COLO668 (cell line): ENCODE results near the gene KIZ.
A peak's percentile ranks its signal among the peaks of the same experiment; 100 is the strongest.
"Not testable (repeated sequence)": the region's sequence is repeated elsewhere in the genome, so short reads cannot be mapped to it uniquely, and the experiment has no call there.

ENCODE experiments used
- DNase-seq: peaks from one replicate; lab custom pipeline; 2025; ENCODE audit not compliant: unreplicated experiment; lab: John Stamatoyannopoulos, UW

The KIZ gene

DNA sequence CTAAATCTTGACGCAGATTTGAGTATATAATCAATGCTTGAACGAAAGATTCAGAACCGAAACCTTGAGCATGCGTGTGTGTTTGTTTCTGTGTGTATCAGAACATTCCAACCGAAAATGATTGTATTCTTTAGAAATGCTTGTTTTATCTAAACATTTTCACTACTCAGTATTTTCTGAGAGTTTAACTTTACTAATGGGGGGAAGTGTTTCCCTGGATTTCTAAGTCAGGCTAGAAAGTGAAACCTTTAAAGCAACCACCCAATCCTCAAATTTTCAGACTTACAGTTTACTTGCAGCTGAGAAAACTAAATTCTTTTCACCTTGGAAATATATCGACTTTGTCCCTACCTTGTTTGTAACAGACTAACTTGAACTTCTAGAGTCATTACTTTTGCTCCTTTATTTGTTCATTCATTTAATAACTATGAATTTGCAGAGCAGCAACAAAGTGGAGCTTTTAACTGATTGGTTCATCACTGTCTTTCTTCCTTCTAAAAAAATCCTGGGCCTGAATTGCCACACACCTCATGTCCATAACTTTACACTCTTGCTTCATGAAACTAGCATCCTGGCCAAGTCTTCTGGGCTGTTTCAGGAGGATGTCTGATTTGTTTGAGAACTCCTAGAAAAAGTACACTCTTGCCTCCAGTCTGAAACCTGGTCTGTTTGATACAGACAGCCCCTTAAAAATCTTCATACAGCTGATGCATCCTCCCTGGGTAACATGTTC, 99.5 kb downstream of the KIZ start:
- DNase-seq = no peak

DNA sequence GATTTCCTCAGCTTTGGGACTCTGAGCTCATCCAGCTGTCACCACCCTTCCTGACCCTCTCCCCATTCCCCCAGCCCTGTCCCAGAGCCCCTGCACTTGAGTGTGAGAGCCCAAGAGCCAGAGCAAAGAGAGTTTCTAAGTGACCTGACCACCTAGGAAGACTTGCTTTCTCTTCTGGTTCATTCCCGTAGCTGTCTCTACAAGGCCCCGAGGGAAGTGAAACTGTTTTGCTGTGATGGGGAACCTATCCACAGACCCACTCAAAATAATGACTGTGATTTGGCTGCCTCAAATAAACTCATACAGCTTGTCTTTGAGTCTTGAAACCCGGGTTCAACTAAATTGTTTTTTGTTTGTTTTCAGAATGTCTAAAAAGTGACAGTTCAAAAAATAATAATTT, 102.6 kb downstream of the KIZ start:
- DNase-seq = no peak

DNA sequence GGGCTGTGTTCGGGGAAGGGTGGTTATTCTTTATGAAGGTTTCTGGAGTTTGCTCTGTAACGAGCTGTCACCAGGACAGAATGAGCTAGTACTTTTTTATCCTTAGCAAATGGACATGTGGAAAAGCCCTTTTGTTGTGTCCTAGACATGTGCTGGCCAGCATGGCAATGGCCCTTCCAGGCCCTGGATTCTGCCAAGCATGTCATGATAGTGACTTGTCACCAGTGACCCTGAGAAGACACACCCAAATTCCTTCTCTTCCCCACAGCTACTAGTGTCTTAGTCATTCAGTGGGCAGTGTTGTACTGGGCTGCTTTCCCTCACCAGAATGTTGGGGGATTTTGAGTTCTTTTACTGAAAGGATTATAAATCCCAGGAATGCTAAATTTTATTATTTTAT, 103.3 kb downstream of the KIZ start:
- no peak for DNase-seq

DNA sequence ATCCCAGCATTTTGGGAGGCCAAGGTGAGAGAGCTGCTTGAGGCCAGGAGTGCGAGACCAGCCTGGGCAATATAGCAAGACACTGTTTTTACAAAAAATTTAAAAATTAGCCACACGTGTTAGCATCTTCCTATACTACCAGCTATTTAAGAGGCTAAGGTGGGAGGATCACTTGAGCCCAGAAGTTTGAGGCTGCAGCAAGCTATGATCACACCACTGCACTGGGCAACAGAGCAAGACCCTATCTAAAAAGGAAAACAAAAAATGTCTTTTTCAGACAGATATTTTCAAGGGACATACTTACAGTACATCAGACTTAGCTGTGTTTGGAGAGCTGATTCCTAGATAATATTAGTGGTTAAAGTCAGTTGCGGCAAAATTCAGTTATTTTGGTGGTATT, 104.3 kb downstream of the KIZ start:
- DNase-seq = no peak

DNA sequence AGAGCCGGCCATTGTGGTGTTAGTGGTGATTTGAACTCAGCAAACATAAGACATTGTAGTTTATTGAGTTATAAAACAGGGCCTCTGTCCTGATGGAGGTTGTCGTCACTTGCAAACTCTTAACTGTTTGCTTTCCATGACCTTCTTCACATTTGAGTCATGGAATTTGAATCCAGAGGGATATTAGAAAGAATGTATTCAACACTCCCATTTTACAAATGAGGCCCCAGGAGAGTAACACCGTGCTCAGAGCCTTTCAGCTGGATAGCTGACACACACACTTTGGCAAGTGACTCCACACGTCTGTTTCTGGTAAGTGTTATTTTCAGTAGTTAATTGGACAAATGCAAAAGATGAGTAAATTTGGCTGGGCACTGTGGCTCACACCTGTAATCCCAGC, 104.8 kb downstream of the KIZ start:
- no peak for DNase-seq

DNA sequence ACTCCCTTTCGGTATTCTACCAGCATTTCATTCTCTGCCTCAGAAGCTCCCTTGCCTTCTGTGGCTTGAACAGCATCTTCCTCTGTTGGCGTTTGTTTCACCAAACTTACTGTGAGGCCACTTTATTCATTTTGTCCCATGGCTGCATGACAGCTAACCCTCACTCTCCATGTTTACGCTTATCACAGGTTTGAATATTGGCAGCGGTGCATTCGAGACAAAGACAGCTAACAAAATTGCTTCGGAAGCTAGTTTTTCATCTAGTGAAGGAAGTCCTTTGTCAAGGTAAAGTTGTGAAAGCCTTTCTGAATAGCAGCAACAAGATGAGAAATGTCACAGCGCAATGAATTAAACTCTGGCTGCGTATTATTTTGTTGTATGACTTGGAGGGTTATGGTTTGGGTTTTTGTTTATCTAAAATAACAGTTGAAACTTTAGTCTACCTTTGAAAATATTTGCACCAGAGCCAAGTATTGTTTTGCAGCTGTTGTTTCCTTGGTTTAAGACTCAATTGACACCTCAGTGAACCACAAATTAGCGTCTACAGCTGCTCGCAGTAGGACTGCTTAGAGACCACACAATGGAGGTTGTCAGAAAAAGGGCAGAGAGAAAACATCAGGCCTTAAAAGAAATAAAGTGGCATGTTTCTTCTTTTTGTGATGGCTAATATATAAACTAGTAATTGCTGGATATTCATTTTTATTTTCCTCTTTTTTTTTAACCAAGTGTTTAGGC, 106.8 kb downstream of the KIZ start:
- DNase-seq = no peak

DNA sequence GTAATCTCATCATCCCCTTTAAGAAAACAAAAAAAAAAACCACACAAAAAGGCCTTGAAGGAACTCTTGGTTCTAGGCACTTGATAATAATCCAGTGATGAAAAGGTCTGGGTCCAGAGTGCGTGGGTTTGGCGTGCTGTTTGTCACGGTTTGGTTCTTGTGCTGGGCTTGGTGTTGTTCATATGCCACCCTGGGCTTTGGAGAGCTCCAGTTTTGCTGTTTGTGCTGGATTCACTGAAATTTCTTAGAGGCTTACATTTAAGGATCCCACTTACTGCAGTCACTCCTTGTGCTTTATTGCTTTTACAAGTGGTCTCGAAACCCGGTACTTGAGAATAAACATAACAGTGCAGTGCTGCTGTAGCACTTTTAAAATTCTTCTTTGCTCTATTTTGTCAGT, 108.4 kb downstream of the KIZ start:
- no peak for DNase-seq

DNA sequence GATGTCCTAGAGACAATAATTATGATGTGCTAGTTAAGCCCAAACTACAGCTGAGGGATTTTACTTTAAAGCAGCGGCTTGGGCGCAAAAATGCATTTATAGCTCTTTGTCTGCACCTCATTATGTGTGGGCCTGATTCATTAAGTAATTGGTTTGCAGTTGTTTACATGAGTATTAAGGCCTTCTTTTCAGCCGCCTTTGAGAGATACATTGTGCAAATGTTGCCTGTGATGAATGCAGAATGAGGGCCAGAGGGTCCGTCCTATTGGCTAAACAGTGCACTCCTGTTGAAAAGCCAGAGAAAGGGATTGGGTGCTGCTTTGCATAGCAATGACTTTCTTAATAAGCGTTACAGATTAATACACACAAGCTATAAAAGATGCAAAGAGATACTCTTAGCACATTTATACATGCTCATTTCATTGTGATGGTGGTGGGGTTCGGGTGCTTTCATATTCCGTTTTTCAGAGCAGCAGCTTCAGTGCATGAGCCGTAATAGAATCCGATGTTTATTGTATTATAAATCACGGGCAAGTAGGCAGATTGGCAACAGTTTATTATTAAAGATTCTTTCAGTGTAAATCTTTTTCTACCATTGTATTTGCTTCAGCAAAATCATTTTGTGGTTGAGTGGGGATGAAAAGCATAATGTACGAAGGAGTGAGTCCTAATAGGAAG, 109.1 kb downstream of the KIZ start:
- DNase-seq = no peak

DNA sequence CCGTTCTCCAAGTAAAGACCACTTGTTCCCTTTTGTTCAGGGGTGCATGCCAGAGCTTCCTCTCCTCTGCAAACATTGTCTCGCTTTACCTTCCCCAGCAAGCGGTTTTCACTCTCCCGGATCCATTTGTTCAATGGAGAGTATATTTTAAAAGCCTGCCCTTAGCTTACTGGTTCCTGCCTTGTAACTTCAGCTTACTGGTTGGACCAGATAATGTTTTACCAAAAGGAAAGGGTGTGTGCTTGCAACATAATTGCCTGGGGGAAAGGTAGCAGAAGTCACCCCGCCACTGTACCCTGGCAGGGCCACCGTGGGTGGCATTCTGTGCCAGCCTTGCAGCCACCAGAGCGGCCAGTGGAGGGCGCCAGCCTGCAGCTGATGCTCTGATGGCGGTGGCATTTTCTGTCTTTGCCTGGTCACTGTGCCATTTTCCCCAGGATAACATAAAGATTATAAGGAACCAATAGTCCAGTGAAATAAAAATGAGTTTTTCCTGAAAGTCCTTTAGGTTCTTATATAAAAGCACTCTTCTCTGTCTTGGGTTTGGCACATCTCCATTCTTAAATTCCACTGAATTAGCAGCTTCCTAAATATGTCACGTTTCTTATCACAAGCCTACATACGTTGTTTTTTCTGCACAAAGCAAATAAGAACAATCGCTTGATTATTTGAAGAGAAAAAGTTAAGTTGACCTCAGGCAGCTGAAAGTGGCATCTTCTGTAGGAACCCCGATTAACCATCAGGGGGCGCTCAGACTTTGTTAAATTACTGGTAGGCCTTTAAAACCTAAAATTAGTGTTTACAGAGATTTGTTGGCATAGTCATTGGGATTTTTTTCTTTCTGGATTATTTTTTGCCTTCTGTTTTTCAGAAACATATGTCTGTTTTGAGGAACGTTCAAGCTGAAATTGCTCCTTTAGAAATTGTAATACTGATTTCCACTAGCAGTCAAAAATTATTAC, 109.9 kb downstream of the KIZ start:
- peak; percentile 65 for DNase-seq

DNA sequence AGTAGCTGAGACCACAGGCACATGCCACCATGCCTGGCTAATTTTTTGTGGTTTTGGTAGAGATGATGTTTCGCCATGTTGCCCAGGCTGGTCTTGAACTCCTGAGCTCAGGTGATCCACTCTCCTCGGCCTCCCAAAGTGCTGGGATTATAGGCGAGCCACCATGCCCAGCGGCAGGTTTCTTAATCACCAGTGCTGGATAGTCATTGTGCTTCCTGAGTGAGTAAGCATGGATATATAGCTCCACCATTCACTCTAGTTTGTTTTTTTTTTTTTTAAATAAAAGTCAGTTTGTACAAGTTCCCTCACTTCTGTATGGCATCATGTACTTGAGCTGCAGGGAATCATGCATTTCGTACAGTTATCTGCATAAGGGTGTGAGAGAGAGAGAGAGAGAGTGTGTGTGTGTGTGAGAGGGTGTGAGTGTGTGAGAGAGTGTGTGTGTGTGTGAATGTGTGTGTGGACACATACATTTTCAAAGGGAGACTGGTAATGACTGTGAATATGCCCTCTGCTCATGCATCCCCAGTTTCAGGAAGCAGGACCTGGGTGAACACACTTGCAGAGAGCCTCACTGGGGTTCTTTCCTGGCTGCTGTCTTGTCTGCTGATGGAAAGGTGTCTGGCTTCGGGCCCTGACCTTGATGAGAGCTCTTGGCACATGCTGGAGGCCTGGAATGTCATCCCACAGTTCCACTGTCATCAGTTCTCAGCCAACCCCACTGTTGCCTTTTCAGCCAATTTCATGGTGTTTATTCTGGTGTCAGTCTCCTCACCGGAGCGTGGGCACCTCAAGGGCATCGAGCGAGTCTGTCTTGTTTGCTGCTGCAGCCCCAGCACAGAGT, 112.3 kb downstream of the KIZ start:
- no peak for DNase-seq

DNA sequence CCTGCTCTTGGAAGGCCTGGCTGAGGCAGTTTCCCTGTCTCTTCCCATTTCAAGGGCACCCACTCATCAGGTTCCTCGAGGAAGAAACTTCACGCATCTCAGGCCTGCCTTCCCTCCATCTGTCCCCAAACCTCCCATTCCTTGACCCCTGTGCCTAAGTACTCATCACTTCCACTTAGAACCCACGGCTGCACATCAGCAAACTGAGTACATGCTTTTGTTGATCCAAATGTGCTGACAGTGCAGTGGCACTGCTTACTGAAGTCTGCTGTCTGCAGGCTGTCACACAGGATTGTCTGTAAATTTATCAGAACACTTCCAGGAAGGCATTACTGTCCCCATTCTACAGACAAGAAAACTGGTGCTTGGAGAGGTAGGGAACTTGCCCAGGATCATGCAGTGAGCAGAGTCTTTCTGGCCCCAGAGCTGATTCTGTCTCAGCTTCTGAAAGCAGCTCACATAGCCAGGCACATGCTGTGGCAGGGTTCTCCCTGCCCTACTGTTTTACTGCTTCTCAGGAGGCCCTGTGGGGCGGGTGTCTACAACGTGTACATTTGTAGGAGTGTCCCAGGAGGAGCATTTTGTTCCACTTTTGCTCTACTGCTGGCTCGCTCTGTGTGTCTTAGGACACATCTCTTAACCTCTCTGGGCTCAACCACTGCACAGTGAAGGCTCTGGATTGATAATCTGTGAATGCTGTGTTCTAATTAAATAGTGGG, 113.1 kb downstream of the KIZ start:
- no peak for DNase-seq

DNA sequence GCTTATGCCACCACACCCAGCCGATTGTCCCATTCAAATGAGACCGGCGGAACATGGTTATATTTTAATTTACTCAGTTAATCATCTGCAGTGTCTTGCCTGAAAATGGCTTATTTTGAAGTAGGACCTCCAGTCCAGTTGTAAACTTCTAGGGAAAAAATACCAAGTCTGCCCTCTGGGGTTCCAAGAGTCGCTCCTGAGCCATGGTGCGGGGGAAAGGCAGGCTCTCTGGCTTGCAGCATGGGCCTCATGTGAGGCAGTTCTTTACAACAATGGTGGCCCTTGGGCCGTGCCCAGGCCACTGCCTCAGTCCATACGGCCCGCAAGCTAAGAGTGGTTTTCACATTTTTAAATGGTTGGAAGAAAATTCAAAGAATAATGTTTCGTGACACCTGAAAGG, 114.5 kb downstream of the KIZ start:
- no peak for DNase-seq

DNA sequence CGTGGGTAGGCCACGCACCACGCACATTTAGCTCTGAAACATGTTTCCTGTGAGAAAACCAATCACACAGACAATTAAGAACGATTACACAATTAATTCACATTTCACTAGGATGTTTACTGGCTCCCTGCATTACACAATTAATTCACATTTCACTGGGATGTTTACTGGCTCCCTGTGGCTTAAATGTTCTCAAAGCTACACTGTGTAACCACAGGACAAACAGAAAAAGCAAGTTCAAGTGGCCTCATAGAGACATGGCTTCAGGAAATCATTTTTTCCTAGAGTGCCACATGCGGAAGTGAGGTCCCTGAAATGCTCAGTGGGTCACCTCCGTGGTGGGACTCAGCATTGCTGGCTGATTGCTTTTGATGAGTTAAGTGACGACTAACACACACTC, 115.5 kb downstream of the KIZ start:
- DNase-seq = peak; percentile 57

DNA sequence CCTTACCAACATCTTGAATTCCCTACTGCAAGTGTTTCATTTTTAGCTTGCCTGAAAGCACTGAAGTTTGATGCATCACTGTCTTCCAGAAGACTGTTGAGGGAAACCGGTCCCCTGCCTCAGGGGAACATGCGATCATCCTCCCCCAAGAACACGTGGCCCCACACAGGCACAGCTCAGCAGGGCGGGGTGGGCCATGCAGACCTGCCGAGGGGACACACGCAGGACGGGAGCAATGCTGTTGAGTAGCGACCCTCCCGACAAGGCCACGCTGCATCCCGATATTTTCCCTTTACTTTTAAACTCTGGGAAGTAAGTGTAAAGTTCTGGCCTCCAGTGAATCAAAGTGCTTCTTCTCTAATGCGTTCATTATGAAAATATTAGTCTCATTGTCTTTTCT, 117.9 kb downstream of the KIZ start:
- DNase-seq = no peak

DNA sequence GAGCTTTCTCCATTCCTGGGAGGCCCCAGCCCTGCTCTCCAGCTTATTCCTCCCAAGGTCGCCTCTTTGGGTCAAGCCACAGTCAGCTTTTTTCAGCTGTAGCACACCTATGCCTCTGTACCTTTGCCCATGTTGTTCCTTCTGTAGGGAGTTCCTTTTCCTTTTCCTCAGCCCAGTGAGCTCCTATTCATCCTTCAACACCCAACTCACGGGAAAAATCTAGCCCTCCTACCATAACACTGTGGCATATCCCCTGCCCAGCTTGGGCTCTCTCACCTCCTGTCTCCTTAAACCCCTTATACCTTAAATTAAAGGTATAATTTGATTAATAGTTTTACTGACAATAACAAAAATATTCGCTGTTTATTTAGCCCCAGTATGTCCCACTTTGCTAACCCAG, 118.9 kb downstream of the KIZ start:
- DNase-seq = no peak

DNA sequence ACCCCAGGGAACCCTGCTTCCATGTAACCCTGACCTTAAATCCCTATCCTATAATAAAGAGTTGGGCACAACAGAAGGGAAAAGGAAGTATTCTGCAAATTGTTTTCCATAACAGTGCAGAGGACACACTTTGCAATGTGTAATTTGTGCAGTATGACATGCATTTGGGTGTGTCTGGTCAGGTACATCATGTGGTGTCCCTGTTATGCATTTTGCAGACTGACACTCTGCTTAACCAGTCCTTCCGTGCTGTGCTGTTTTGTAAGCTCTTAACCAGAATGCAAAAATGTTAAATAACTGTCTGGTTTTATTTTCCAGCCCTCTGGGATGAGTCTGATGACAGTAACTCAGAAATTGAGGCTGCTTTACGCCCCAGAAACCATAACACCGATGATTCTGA, 120.3 kb downstream of the KIZ start:
- no peak for DNase-seq

DNA sequence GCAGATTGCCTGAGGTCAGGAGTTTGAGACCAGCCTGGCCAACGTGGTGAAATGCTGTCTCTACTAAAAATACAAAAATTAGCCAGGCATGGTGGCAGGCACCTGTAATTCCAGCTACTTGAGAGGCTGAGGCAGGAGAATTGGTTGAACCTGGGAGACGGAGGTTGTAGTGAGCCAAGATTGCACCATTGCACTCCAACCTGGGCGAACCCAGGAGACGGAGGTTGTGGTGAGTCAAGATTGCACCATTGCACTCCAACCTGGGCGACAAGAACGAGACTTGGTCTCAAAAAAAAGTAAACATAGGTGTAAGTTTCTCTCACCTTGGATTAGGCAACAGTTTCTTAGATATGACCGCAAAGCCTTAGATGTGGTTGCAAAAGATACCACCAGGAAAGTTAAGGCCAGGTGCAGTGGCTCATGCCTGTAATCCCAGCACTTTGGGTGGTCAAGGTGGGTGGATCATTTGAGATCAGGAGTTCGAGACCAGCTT, 121.8 kb downstream of the KIZ start:
- not testable (repeated sequence) for DNase-seq

DNA sequence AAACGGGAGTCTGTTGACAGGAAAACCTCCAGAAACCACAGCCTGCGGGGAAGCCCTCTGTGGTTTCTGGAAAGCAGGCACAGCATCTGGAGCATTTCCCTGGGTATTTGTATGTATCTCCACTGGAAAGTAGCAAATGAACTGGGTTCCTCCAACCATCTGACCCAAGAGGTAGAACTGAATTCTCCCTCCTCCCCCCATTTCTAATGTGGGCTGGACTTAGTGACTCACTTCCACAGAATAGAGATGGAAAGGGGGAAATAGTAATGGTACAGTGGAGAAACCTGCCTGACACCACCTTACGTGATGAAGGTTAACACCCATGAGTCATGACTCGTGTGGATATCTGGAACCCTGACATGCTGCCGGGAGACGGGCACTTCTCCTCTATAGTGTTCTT, 125.4 kb downstream of the KIZ start:
- no peak for DNase-seq

DNA sequence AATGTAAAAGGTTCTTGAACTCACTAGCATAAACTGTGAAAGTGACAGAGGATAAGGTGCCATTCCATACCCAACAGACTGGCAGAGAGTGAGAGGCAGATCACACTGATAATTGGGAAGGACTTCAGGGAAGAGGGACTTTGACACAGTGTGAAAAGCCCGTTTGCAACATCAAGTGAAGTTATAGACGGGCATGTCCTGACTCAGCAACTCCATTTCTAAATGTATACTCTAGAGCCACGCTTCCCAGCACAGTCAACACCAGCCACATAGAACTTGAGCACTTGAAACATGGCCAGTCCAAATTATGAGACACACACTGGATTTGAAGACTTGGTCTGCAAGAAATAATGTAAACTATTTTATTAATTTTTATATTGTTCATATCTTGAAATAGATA, 131.3 kb downstream of the KIZ start:
- no peak for DNase-seq
